NCI-H526 (cell line): Measurements from ENCODE around the gene CENPA.
A peak's percentile ranks its signal among the peaks of the same experiment; 100 is the strongest.

Experiments used
- DNase-seq, 2 experiments: peaks; one replicate each; lab custom pipeline; 2025; lab: John Stamatoyannopoulos, UW

The CENPA gene

GRCh38 chr2:26785431-26786206 is at the start of gene CENPA:
Gene CENPA, plus strand, starts transcription at chr2:26786056. Its CDS starts 141 bp downstream, at chr2:26786197.
- peak; percentile 99 for DNase-seq

- no peak for DNase-seq
These were observed 48.6 kb upstream of the CENPA start for GRCh38 chr2:26737221-26737620.

- no peak for DNase-seq
These were observed 47.4 kb upstream of the CENPA start for GRCh38 chr2:26738481-26738880.

DNA sequence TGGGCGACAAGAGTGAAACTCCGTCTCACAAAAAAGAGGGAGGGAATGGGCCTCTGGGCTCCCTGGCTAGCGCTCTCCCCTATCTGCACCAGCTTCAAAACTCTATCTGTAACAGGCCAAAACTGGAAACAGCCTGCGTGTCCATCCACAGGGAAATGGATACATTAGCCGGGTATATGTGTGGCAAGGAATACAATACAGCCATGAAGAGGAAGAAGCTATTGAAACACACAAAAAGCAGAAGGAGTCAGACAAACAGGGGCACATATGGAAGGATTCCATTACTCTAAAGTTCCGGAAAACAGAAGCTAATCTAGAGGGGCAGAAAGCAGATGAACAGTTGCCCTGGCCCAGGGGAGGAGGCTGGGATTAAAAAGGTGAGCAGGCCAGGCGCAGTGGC is 46.3 kb upstream of the CENPA start:
- DNase-seq: no peak

- DNase-seq: no peak
These were observed 45.5 kb upstream of the CENPA start for GRCh38 chr2:26740346-26740745.

DNA sequence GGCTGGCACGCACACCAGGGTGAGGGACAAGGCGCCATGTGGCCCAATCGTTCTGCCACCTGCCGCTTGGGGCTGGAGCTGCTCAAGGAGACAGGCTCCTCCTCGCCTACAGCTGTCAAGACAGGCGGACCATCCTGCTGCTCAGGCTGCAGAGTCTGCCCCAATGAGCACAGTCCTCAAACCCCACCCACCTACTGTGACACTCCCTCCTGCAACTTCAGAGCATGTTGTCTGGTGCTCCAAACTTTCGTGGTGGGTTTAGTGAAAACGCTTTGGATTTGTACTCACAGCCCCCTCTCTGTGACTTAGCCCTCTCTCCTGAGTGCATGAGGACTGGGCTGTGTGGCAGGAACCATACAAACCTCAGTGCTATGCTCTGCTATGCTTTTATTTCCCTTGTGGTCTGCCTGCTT is 45.0 kb upstream of the CENPA start:
- DNase-seq: no peak

DNA sequence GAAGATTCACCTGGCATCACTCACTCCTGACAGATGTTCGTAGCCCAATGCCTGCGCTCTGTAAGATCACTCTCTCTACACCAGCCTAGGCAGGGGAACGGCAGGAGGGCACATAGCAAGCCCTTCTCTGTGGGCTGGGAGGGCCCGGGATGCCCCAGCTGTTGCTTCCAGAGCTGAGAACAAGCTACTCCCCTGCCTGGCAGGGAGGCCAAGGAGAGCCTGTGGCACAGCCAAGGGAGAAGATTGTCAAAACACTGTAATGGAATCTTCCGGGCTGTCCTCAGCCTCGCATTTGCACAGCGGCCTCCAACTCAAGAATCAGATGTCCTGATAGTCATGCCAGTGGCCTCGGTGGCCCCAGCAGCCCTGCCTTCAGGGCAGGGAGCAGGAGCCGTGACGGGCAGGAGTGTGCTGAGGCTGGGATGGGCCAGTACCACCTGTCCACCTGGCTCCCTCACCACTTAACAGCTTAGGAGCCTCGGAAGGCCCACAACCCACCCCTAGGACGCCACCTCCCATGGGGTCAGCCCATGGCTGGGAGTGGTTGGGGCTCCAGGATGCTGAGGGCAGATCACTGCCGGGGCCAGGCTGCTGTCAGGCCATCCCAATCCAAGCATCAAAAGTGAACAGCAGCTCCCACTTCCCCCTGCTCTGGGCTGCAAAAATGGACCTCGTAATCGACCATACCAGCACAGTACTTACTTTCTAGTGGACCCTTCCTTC is 43.6 kb upstream of the CENPA start:
- DNase-seq: no peak

GRCh38 chr2:26743852-26744251 is 42.0 kb upstream of the CENPA start:
- DNase-seq: no peak

GRCh38 chr2:26744953-26745352 is 40.9 kb upstream of the CENPA start:
- DNase-seq: no peak

GRCh38 chr2:26745609-26746327 is 40.1 kb upstream of the CENPA start:
- DNase-seq: peak; percentile 50 to 83

DNA sequence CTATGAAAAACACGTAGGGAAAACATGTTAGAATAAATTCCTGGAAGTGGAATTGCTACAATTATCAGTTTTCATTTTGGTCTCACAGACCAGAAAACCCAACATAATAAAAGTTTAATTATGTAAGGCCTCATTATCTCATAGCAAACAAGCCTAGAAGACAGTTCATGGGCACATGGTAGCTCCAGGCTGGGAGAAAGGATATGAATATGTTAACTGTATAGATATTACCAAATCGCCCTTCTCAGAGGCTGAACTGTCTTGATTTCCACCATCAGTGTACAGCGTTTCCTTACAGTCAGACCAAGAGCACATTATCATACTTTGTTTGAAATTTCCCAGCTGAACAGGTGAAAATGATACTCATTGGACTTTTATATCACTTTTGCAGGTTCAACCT is 38.9 kb upstream of the CENPA start:
- DNase-seq: no peak

- peak; percentile 76 to 85 for DNase-seq
These were observed 36.0 kb upstream of the CENPA start for GRCh38 chr2:26749787-26750420.

- peak in 1 of 2 experiments; percentile 16 for DNase-seq
These were observed 35.4 kb upstream of the CENPA start for GRCh38 chr2:26750467-26750866.

DNA sequence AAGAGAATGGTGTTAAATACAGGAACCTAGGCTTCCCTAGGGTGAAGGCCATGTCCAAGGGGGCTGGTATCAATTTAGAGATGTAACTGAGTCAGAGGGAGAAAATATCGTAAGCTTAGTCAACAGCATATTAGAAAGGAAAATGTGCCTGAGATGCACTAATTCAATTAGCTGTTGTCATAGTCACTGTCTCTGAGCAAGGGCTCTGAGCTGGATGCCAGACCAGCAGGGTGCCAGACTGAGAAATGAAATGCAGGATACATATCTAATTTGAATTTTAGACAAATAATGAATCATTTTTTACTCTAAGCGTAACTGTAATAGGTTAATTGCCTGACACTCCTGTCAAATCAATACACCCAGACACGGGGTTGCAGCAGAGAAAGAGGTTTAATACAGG is 33.2 kb upstream of the CENPA start:
- DNase-seq: peak; percentile 7 to 38

DNA sequence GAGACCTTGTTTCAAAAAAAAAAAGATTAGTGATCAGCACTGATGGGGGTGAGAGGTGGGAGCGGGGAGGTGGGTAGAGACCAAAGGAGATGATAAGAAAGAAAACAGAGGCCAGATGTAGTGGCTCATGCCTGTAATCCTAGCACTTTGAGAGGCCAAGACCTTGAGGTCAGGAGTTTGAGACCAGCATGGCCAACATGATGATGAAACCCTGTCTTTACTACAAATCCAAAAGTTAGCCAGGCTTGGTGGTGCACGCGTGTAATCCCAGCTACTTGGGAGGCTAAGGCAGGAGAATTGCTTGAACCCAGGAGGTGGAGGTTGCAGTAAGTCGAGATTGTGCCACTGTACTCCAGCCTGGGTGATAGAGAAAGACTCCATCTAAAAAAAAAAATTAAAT is 31.3 kb upstream of the CENPA start:
- DNase-seq: no peak

- DNase-seq: peak in 1 of 2 experiments; percentile 18
These were observed 30.7 kb upstream of the CENPA start for GRCh38 chr2:26754972-26755670.

DNA sequence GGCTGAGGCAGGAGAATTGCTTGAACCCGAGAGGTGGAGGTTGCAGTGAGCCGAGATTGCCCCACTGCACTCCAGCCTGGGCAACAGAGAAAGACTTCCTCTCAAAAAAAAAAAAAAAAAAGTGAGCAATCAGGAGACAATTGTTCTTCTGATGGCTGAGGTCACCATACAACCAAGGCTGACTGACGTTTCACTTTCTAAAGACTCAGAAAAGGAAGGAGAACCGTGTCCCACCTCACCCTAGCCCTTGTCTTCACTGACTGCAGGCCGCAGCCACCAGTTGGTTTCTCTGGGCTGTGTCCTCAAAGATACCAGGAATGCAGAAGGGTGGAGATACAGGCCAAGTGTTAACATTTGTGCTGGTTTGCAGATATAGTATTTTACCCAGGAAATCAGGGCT is 29.5 kb upstream of the CENPA start:
- no peak for DNase-seq

DNA sequence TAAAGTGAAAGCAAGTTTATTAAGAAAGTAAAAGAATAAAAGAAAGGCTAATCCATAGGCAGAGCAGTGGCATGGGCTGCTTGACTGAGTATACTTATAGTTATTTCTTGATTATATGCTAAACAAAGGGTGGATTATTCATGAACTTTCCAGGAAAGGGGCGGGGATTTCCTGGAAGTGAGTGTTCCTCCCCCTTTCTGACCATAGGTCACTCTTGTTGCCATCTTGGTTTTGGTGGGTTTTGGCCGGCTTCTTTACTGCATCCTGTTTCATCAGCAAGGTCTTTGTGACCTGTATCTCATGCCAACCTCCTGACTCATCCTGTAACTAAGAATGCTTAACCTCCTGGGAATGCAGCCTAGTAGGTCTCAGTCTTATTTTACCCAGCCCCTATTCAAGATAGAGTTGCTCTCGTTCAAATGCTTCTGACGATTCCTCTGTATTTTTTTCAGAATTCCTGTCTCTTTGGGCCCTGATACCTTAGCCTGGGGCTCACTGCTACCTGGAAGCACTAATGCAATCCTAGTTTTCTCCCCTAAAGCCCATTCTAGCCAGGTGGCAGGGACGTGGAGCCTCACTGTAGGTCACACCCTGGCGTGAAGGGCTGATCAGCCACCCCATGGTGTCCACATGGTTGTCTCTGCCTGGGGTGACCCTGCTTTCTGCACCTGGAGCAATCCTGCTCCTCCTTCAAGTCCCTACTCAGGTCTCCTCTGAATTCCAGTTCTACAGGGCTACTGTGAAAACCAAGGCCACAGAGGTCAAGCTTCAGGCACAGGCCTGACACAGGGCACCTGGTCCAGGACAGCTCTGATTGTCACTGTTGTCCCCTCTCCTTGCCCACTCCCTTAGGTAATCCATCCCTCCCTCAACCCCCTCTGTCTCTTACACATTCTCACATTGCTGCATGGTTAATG is 27.7 kb upstream of the CENPA start:
- DNase-seq: no peak

DNA sequence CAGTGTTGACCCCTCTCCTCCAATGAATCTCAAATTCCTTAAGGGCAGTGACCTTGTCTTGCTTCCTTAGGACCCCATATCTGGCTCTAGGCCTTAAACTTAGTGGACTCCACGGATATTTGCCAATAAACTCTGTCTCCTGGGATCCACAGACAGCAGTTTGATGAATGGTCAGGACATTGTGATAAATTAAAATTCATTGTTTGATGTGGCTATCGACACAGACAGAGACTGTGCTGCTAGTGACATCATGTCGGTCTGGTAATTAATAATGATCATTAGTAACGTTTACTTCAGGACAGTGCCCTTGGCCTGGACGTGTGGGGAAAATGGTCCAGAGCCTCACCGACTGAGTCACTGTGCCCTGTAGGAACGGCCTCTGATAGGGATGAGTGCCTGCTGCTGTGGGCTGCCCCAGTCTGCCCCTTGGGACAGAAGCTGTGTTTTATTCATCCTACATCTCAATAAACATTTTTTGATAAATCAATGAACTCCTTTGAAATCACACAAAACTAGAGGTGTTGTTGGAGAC is 27.0 kb upstream of the CENPA start:
- DNase-seq: no peak

- DNase-seq: no peak
These were observed 26.0 kb upstream of the CENPA start for GRCh38 chr2:26759845-26760244.
